HepG2 (cell line): ENCODE measurements around the gene CTSV. TPM values are rescaled to one million over a fixed set of nuclear protein-coding genes. Genes with fewer than 3 reads are reported as not detected.
"Not testable (repeated sequence)": the region's sequence is repeated elsewhere in the genome, so short reads cannot be mapped to it uniquely, and the experiment has no call there.

ENCODE experiments used
- ATF2 ChIP-seq: sonication (generic); formaldehyde crosslinking; IDR thresholded peaks from 2 replicates; pipeline ENCODE4 v1.4.0; 2020; ENCODE audit warnings: missing genetic modification reagents
- EHMT2 ChIP-seq: fragments of 200-600 bp; sonication (generic); IDR thresholded peaks from 2 replicates; pipeline ENCODE4 v1.7.0; 2017; ENCODE audit warnings: antibody characterized with exemption, low read depth, low read length, borderline replicate concordance
- KAT8 ChIP-seq: IDR thresholded peaks from 2 replicates; pipeline ENCODE4 v1.6.1; 2016; ENCODE audit warnings: missing genetic modification reagents, missing compliant biosample characterization
- KMT2B ChIP-seq: IDR thresholded peaks from 2 replicates; pipeline ENCODE4 v1.6.1; 2016; ENCODE audit warnings: missing genetic modification reagents, missing compliant biosample characterization
- TFDP2 ChIP-seq: sonication (generic); formaldehyde crosslinking; IDR thresholded peaks from 2 replicates; pipeline ENCODE4 v1.4.0; 2020; ENCODE audit warnings: missing genetic modification reagents
- ZBTB21 ChIP-seq: sonication (generic); formaldehyde crosslinking; IDR thresholded peaks from 2 replicates; pipeline ENCODE4 v1.4.0; 2020; ENCODE audit warnings: missing genetic modification reagents
- ZBTB25 ChIP-seq: IDR thresholded peaks from 2 replicates; pipeline ENCODE4 v1.6.1; 2018; ENCODE audit warnings: missing genetic modification reagents
- ZHX2 ChIP-seq, 2 experiments: sonication (generic) in 1 of 2; formaldehyde crosslinking in 1 of 2; IDR thresholded peaks; 2 replicates each; pipeline versions ENCODE4 v1.6.1 to v1.9.0; 2014 to 2022; ENCODE audit warnings: antibody characterized with exemption in 1 of 2, borderline replicate concordance in 1 of 2, inconsistent platforms in 1 of 2, low read depth in 1 of 2, missing genetic modification reagents in 1 of 2
- ZNF574 ChIP-seq: sonication (generic); formaldehyde crosslinking; IDR thresholded peaks from 2 replicates; pipeline ENCODE4 v1.4.0; 2020; ENCODE audit warnings: missing genetic modification reagents
- ZNF614 ChIP-seq: IDR thresholded peaks from 2 replicates; pipeline ENCODE4 v1.6.1; 2018; ENCODE audit warnings: missing biosample characterization, missing genetic modification reagents, inconsistent platforms, borderline replicate concordance
- ZNF639 ChIP-seq: conservative IDR thresholded peaks from 2 replicates; pipeline ENCODE4 v1.6.1; 2018; ENCODE audit warnings: missing genetic modification reagents
- ZNF792 ChIP-seq: IDR thresholded peaks from 2 replicates; pipeline ENCODE4 v1.6.1; 2016
- polyA plus RNA-seq, 8 experiments: library from polyadenylated mRNA; depleted of rRNA in 3 of 8; stranded (reverse) in 7 of 8; unstranded in 1 of 8; fragments of >200 nt; fragmentation: Illumina TruSeq in 4 of 8; extraction: Trizol in 4 of 8; gene quantifications; 2 replicates each; pipeline versions ENCODE4 v1.2.1 to v1.2.3, GENCODE V29; 2011 to 2016; ENCODE audit warnings: low read depth in 4 of 8, missing spikeins in 1 of 8, mixed read lengths in 1 of 8; ENCODE audit not compliant: insufficient read depth in 1 of 8
- total RNA-seq, 5 experiments: library from RNA; depleted of rRNA; stranded (reverse); fragments of >200 nt; fragmentation: Illumina TruSeq; extraction: Trizol; gene quantifications; 2 replicates each; pipeline ENCODE4 v1.2.3, GENCODE V29; 2016; ENCODE audit warnings: low read depth in 1 of 5

The CTSV gene
- total and polyA plus RNA-seq, 2 of the 13 experiments (the other 11 are each of a cell fraction or from before 2014, with no cell fraction given): 10.6 to 12.6 TPM

DNA sequence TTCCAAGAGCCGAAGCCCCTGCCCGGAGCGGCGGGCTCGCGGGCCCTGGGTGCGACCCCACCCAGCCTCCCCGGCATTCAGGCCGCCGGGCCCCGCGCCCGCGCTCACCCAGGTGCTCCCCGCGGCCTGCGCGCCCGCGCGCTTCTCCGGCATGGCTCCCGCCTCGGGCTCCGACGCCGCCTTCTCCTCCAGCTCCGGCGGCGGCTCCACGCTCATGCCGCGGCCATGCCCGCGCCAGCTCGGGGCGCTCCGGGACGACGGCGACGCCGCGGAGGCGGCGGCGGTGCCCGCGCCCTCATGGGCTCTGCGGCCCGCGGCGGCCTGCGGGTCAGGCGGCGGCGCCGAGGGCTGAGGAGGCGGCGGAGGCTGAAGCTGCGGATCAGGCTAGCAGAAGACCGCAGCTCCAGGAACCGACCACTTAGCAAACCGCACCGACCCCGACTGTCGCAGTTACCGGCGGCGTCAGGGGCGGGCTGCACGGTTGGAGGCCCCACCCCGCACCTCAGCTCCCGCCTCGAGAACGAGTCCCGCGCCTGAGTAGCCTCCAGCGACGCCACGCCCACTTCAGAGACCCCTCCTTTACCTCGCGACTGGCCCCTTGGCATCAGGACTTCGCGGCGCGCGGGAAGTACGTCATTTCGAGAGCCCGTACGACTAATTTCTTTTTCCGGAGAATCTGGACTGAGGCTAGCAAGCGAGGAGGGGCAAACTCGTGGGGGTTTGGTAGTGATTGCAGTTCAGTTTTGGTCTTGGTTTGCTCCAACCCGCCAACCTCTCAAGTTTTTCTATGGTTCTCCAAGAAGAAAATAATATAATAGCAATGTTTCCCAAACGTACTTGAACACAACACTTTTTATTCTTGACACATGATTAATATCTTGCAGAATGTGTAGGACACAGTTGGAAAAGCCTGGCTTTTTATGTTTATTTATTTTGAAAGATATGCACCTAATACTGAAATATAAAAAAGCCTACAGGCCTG, 25.5 kb downstream of the CTSV start (continued):
- TF ChIP-seq ZNF574 (CRISPR knock-in tag): peak; percentile 60; the same call in 1 of the 2 replicates
- peak; percentile 89 for TF ChIP-seq ZBTB21
- peak; percentile 31; the same call in 1 of the 2 replicates for TF ChIP-seq ZNF792 (CRISPR knock-in tag)
- TF ChIP-seq TFDP2 (CRISPR knock-in tag): peak; percentile 61
- 0 out of 2 replicates have a peak, but pooled peaks have one; percentile 32 for TF ChIP-seq ATF2 (CRISPR knock-in tag)
- TF ChIP-seq EHMT2: peak; percentile 38; the same call in 1 of the 2 replicates
- TF ChIP-seq KAT8 (CRISPR knock-in tag): peak; percentile 96
- TF ChIP-seq ZNF614 (CRISPR knock-in tag): peak; percentile 22; the same call in 1 of the 2 replicates
- peak; percentile 72; the same call in 1 of the 2 replicates for TF ChIP-seq ZHX2 (IDR thresholded peaks at IDR 0.05; ENCODE audit: low read depth)
- TF ChIP-seq ZHX2 (CRISPR knock-in tag; IDR thresholded peaks at IDR 0.05; ENCODE audit: borderline replicate concordance): not testable (repeated sequence)
- TF ChIP-seq KMT2B (CRISPR knock-in tag): peak; percentile 84
- TF ChIP-seq ZNF639 (CRISPR knock-in tag): peak; percentile 70; the same call in 1 of the 2 replicates
- peak; percentile 26; the same call in 1 of the 2 replicates for TF ChIP-seq ZBTB25 (CRISPR knock-in tag)
